DND-41 (cell line): ENCODE data around the gene C5AR2.

ENCODE experiments used
- ATAC-seq: fragments of 200-7000 bp; cut with Tn5 transposase; 3 replicates; pipeline ENCODE4 v1.9.1; 2021; ENCODE audit warnings: low read depth; ENCODE audit not compliant: insufficient read depth
- DNase-seq: peaks from one replicate; pipeline ENCODE4 v3.0.0-alpha.2; 2020
- H2AFZ ChIP-seq: 2 replicates; pipeline ENCODE4 v1.6.0; 2012; ENCODE audit warnings: low read depth, low read length
- H3K27ac ChIP-seq: 2 replicates; pipeline ENCODE4 v1.5.1; 2012; ENCODE audit warnings: low read length, inconsistent platforms
- H3K27me3 ChIP-seq: fragments of 200-600 bp; sonication (generic); 2 replicates; pipeline ENCODE4 v1.6.0; 2012; ENCODE audit warnings: low read length, mild to moderate bottlenecking, inconsistent platforms; ENCODE audit not compliant: insufficient read depth, poor library complexity
- H3K36me3 ChIP-seq: 2 replicates; pipeline ENCODE4 v1.5.1; 2012; ENCODE audit warnings: low read length, inconsistent platforms; ENCODE audit not compliant: insufficient read depth
- H3K4me1 ChIP-seq: 2 replicates; pipeline ENCODE4 v1.5.1; 2012; ENCODE audit warnings: mild to moderate bottlenecking, low read length; ENCODE audit not compliant: insufficient read depth
- H3K4me2 ChIP-seq: 2 replicates; pipeline ENCODE4 v1.6.0; 2012; ENCODE audit warnings: mild to moderate bottlenecking, moderate library complexity, low read length, inconsistent platforms; ENCODE audit not compliant: insufficient read depth
- H3K4me3 ChIP-seq, 2 experiments: fragments of 200-600 bp in 1 of 2; shearing (Covaris generic) in 1 of 2; 2 replicates each; pipeline ENCODE4 v1.5.1; 2012 to 2016; ENCODE audit warnings: inconsistent platforms in 2 of 2, low read length in 2 of 2, mild to moderate bottlenecking in 2 of 2, low read depth in 1 of 2, moderate library complexity in 1 of 2
- H3K79me2 ChIP-seq: 2 replicates; pipeline ENCODE4 v1.6.0; 2012; ENCODE audit warnings: low read length, inconsistent platforms; ENCODE audit not compliant: insufficient read depth
- H3K9ac ChIP-seq: 2 replicates; pipeline ENCODE4 v1.6.0; 2012; ENCODE audit warnings: low read depth, mild to moderate bottlenecking, inconsistent platforms, low read length, moderate library complexity
- H3K9me3 ChIP-seq: 2 replicates; pipeline ENCODE4 v1.5.1; 2012; ENCODE audit warnings: low read length, moderate library complexity, mild to moderate bottlenecking, inconsistent platforms; ENCODE audit not compliant: insufficient read depth, severe bottlenecking
- H4K20me1 ChIP-seq: 2 replicates; pipeline ENCODE4 v1.6.0; 2012; ENCODE audit warnings: low read length; ENCODE audit not compliant: insufficient read depth
- CTCF ChIP-seq: IDR thresholded peaks from 2 replicates; pipeline ENCODE4 v1.5.1; 2012; ENCODE audit warnings: borderline replicate concordance, low read length, moderate library complexity, mild to moderate bottlenecking; ENCODE audit not compliant: poor library complexity, severe bottlenecking; ENCODE audit errors: extremely low read depth
- EZH2 ChIP-seq: IDR thresholded peaks from 3 replicates; pipeline ENCODE4 v1.6.1; 2012; ENCODE audit warnings: borderline replicate concordance, low read depth, mild to moderate bottlenecking, moderate library complexity, low read length, inconsistent platforms; ENCODE audit not compliant: severe bottlenecking

Gene C5AR2

GRCh38 chr19:47319923-47320871 is 11.8 kb upstream of the C5AR2 start:
- H3K4me3 ChIP-seq, result no peak overlapping the region
- no peaks in the 10 kb centered on the region for H3K36me3 ChIP-seq
- no peak overlapping the region for H3K9ac ChIP-seq
- H3K9me3 ChIP-seq, result no peaks in the 10 kb centered on the region
- no peak for TF ChIP-seq EZH2
- TF ChIP-seq CTCF, result no peak
- H4K20me1 ChIP-seq, result no peaks in the 10 kb centered on the region; the same call in 1 of the 2 replicates
- ATAC-seq, result no peak
- no peak overlapping the region for H2AFZ ChIP-seq
- no peaks in the 10 kb centered on the region for H3K27me3 ChIP-seq
- H3K4me2 ChIP-seq, result no peak overlapping the region
- DNase-seq, result no peak
- H3K4me1 ChIP-seq, result no peaks in the 10 kb centered on the region
- H3K79me2 ChIP-seq, result no peaks in the 10 kb centered on the region
- H3K27ac ChIP-seq, result no peak overlapping the region

GRCh38 chr19:47321630-47322029 is 10.3 kb upstream of the C5AR2 start:
- Histone ChIP-seq H3K79me2 (no peaks in the 10 kb centered on the region), H4K20me1 (no peaks in the 10 kb centered on the region; the same call in 1 of the 2 replicates), H3K4me3 (no peak overlapping the region), H3K4me2 (no peak overlapping the region), H3K9ac (no peak overlapping the region), H3K27me3 (no peaks in the 10 kb centered on the region), H2AFZ (no peak overlapping the region), H3K36me3 (no peaks in the 10 kb centered on the region), H3K27ac (no peak overlapping the region), H3K4me1 (no peaks in the 10 kb centered on the region), H3K9me3 (no peaks in the 10 kb centered on the region)
- ATAC-seq (no peak), DNase-seq (no peak)
- TF ChIP-seq CTCF, result no peak
- no peak for TF ChIP-seq EZH2

GRCh38 chr19:47322058-47322457 is 9.9 kb upstream of the C5AR2 start:
- Histone ChIP-seq H2AFZ (no peak overlapping the region), H4K20me1 (no peaks in the 10 kb centered on the region; the same call in 1 of the 2 replicates), H3K9ac (no peak overlapping the region), H3K27ac (no peak overlapping the region), H3K27me3 (no peaks in the 10 kb centered on the region), H3K9me3 (no peaks in the 10 kb centered on the region), H3K4me3 (no peak overlapping the region), H3K4me1 (no peaks in the 10 kb centered on the region), H3K79me2 (no peaks in the 10 kb centered on the region), H3K4me2 (no peak overlapping the region), H3K36me3 (no peaks in the 10 kb centered on the region)
- TF ChIP-seq CTCF (no peak), EZH2 (no peak)
- ATAC-seq, result no peak
- no peak for DNase-seq

- TF ChIP-seq CTCF (no peak), EZH2 (no peak)
- Histone ChIP-seq H3K27ac (no peak overlapping the region), H3K36me3 (no peaks in the 10 kb centered on the region), H3K27me3 (no peaks in the 10 kb centered on the region), H3K4me3 (no peak overlapping the region), H3K9me3 (no peaks in the 10 kb centered on the region), H3K79me2 (no peaks in the 10 kb centered on the region), H2AFZ (no peak overlapping the region), H3K4me1 (no peaks in the 10 kb centered on the region), H3K4me2 (no peak overlapping the region), H4K20me1 (no peaks in the 10 kb centered on the region; the same call in 1 of the 2 replicates), H3K9ac (no peak overlapping the region)
- DNase-seq (no peak), ATAC-seq (no peak)
Observed at GRCh38 chr19:47323409-47323808, 8.6 kb upstream of the C5AR2 start.
